HepG2 (cell line): Measurements from ENCODE around the gene BRAF. TPM values are rescaled to one million over a fixed set of nuclear protein-coding genes. Genes with fewer than 3 reads are reported as not detected.

Experiments
- ATAC-seq: fragments of 200-7000 bp; cut with Tn5 transposase; 3 replicates; pipeline ENCODE4 v1.9.1; 2020; ENCODE audit warnings: mild to moderate bottlenecking, moderate library complexity
- BruUV-seq: library from RNA; stranded (reverse); fragments of 400-500 nt; replicated peaks from 2 replicates; lab custom pipeline; 2021; lab: Mats Ljungman, UMichigan
- CTCF ChIA-PET: fragments of 300-600 bp; formaldehyde crosslinking; extraction: SDS; loops from one replicate; lab custom pipeline; 2021; ENCODE audit warnings: low total read pairs, inconsistent platforms, low intra/inter-chr PET ratio; lab: Yijun Ruan, JAX
- POLR2A ChIA-PET: fragments of 350-600 bp; sonication (Branson Sonifier 250); formaldehyde crosslinking; loops from one replicate; lab custom pipeline; 2020; ENCODE audit warnings: antibody characterized with exemption, inconsistent platforms; lab: Yijun Ruan, JAX
- DNase-seq: peaks from one replicate; pipeline ENCODE4 v3.0.0-alpha.2; 2015; ENCODE audit warnings: low spot score
- FAIRE-seq: peaks from 3 replicates; lab custom pipeline; 2011; peaks lifted over from hg19 to GRCh38; lab: Jason Lieb, UNC
- H2AFZ ChIP-seq: one replicate; pipeline ENCODE4 v1.6.1; 2011; ENCODE audit warnings: low read length, inconsistent platforms
- H3K27ac ChIP-seq: fragments of 300-600 bp; 3 replicates; pipeline ENCODE4 v1.8.0; 2011; ENCODE audit warnings: mixed run types, mild to moderate bottlenecking, mixed read lengths, low read length, inconsistent platforms; ENCODE audit not compliant: insufficient read depth; ENCODE audit errors: extremely low read length
- H3K27me3 ChIP-seq, 2 experiments: fragments of 200-600 bp in 1 of 2; 2 replicates in 1 of 2; 3 replicates in 1 of 2; pipeline versions ENCODE4 v1.6.0 to v1.8.0; 2011; ENCODE audit warnings: low read length in 2 of 2, mild to moderate bottlenecking in 2 of 2, moderate library complexity in 2 of 2, inconsistent platforms in 1 of 2; ENCODE audit not compliant: insufficient read depth in 2 of 2, control insufficient read depth in 1 of 2
- H3K36me3 ChIP-seq, 2 experiments: fragments of 200-600 bp in 1 of 2; replicated peaks in 1 of 2; 2 replicates in 1 of 2; 3 replicates in 1 of 2; pipeline versions ENCODE4 v1.5.1 to v1.8.0; 2011; ENCODE audit warnings: low read length in 2 of 2, inconsistent platforms in 1 of 2; ENCODE audit not compliant: insufficient read depth in 2 of 2, control insufficient read depth in 1 of 2
- H3K4me1 ChIP-seq: 2 replicates; pipeline ENCODE4 v1.5.1; 2012; ENCODE audit warnings: low read length, inconsistent platforms; ENCODE audit not compliant: insufficient read depth
- H3K4me2 ChIP-seq: 2 replicates; pipeline ENCODE4 v1.6.0; 2011; ENCODE audit warnings: low read depth, low read length, inconsistent platforms
- H3K4me3 ChIP-seq, 3 experiments: fragments of 200-600 bp in 1 of 3; sonication (generic), shearing (Covaris generic) in 1 of 3; replicated peaks in 1 of 3; 2 replicates each; pipeline ENCODE4 v1.5.1; 2011 to 2016; ENCODE audit warnings: low read length in 3 of 3, inconsistent platforms in 2 of 3, low read depth in 2 of 3, mild to moderate bottlenecking in 2 of 3, control low read depth in 1 of 3, mixed read lengths in 1 of 3; ENCODE audit not compliant: insufficient read depth in 1 of 3
- H3K79me2 ChIP-seq: one replicate; pipeline ENCODE4 v1.6.1; 2011; ENCODE audit warnings: low read length, inconsistent platforms; ENCODE audit not compliant: insufficient read depth
- H3K9ac ChIP-seq: 2 replicates; pipeline ENCODE4 v1.6.0; 2011; ENCODE audit warnings: mild to moderate bottlenecking, low read depth, low read length, inconsistent platforms; ENCODE audit not compliant: insufficient read depth
- H3K9me3 ChIP-seq: 2 replicates; pipeline ENCODE4 v1.5.1; 2012; ENCODE audit warnings: mild to moderate bottlenecking, low read length
- H4K20me1 ChIP-seq: 2 replicates; pipeline ENCODE4 v1.6.0; 2011; ENCODE audit warnings: inconsistent platforms, mild to moderate bottlenecking, low read length, moderate library complexity; ENCODE audit not compliant: insufficient read depth
- ATF7 ChIP-seq, 2 experiments: fragments of 450-650 bp in 1 of 2; sonication (generic) in 1 of 2; formaldehyde crosslinking in 1 of 2; IDR thresholded peaks; 2 replicates each; pipeline versions ENCODE4 v1.4.0 to v1.6.1; 2016 to 2020; ENCODE audit warnings: antibody characterized with exemption in 1 of 2, mild to moderate bottlenecking in 1 of 2, missing genetic modification reagents in 1 of 2
- CEBPB ChIP-seq: IDR thresholded peaks from 2 replicates; pipeline ENCODE4 v1.6.1; 2011; ENCODE audit warnings: low read depth, low read length, improper control_type of control experiment, borderline replicate concordance
- DRAP1 ChIP-seq: IDR thresholded peaks from 2 replicates; pipeline ENCODE4 v1.6.1; 2016; ENCODE audit warnings: missing genetic modification reagents, missing compliant biosample characterization
- GTF3A ChIP-seq: sonication (generic); formaldehyde crosslinking; conservative IDR thresholded peaks from 2 replicates; pipeline ENCODE4 v1.4.0; 2020; ENCODE audit warnings: mild to moderate bottlenecking, missing genetic modification reagents
- HDAC2 ChIP-seq: sonication (generic); formaldehyde crosslinking; IDR thresholded peaks from 2 replicates; pipeline ENCODE4 v1.4.0; 2020; ENCODE audit warnings: missing genetic modification reagents
- JUND ChIP-seq: sonication (generic); formaldehyde crosslinking; IDR thresholded peaks from 2 replicates; pipeline ENCODE4 v1.8.0; 2022; ENCODE audit warnings: mild to moderate bottlenecking, missing genetic modification reagents
- NFE2 ChIP-seq: sonication (generic); formaldehyde crosslinking; IDR thresholded peaks from 2 replicates; pipeline ENCODE4 v1.4.0; 2020; ENCODE audit warnings: missing genetic modification reagents
- SAP130 ChIP-seq: IDR thresholded peaks from 2 replicates; pipeline ENCODE4 v1.6.1; 2016; ENCODE audit warnings: low read depth
- ZBTB34 ChIP-seq: sonication (generic); formaldehyde crosslinking; IDR thresholded peaks from 2 replicates; pipeline ENCODE4 v1.8.0; 2022; ENCODE audit warnings: mild to moderate bottlenecking, missing genetic modification reagents
- ZGPAT ChIP-seq: IDR thresholded peaks from 2 replicates; pipeline ENCODE4 v1.6.1; 2016; ENCODE audit warnings: mild to moderate bottlenecking
- ZNF614 ChIP-seq: IDR thresholded peaks from 2 replicates; pipeline ENCODE4 v1.6.1; 2018; ENCODE audit warnings: missing biosample characterization, missing genetic modification reagents, inconsistent platforms, borderline replicate concordance
- ZNF766 ChIP-seq: sonication (generic); formaldehyde crosslinking; IDR thresholded peaks from 2 replicates; pipeline ENCODE4 v1.5.0; 2020; ENCODE audit warnings: missing genetic modification reagents, borderline replicate concordance
- WGBS: methylation state at CpG from one replicate; pipeline ENCODE4 v1.1.6; 2017; ENCODE audit warnings: low lambda C conversion rate; 5-methylcytosine and 5-hydroxymethylcytosine counted together
- in situ Hi-C: cut with HindIII; loops from 2 replicates; pipeline ENCODE4 v1.10.0; 2017; ENCODE audit warnings: low pct_unique_long_range_greater_than_20kb; ENCODE audit not compliant: extremely low pct_ligation_motif_present
- intact Hi-C: fragments of 100-400 bp; cut with micrococcal nuclease; formaldehyde crosslinking; loops from one replicate; pipeline ENCODE4 v1.10.0; 2022; ENCODE audit not compliant: unreplicated experiment
- polyA plus RNA-seq, 8 experiments: library from polyadenylated mRNA; depleted of rRNA in 3 of 8; stranded (reverse) in 7 of 8; unstranded in 1 of 8; fragments of >200 nt; fragmentation: Illumina TruSeq in 4 of 8; extraction: Trizol in 4 of 8; gene quantifications; 2 replicates each; pipeline versions ENCODE4 v1.2.1 to v1.2.3, GENCODE V29; 2011 to 2016; ENCODE audit warnings: low read depth in 4 of 8, missing spikeins in 1 of 8, mixed read lengths in 1 of 8; ENCODE audit not compliant: insufficient read depth in 1 of 8
- total RNA-seq, 5 experiments: library from RNA; depleted of rRNA; stranded (reverse); fragments of >200 nt; fragmentation: Illumina TruSeq; extraction: Trizol; gene quantifications; 2 replicates each; pipeline ENCODE4 v1.2.3, GENCODE V29; 2016; ENCODE audit warnings: low read depth in 1 of 5

BRAF gene
- total and polyA plus RNA-seq, 2 of the 13 experiments (the other 11 are each of a cell fraction or from before 2014, with no cell fraction given): 12.5 to 13.4 TPM

GRCh38 chr7:140866926-140867325 lies 57.8 kb downstream of the BRAF start:
- FAIRE-seq: no peak
- no peak overlapping the region for H2AFZ ChIP-seq
- peak; percentile 13; the same call in 1 of the 2 replicates for TF ChIP-seq CEBPB
- no peak for TF ChIP-seq ZGPAT (CRISPR knock-in tag)
- ChIA-PET POLR2A (no interaction called here), CTCF (no interaction called here)
- ATAC-seq: no peak
- no peaks in the 10 kb centered on the region for H4K20me1 ChIP-seq
- no peaks in the 10 kb centered on the region for H3K27me3 ChIP-seq
- no peak overlapping the region for H3K27ac ChIP-seq
- H3K4me1 ChIP-seq: peaks cover 13% of the 10 kb centered on the region
- DNase-seq: no peak
- no peaks in the 10 kb centered on the region for H3K9me3 ChIP-seq
- H3K4me2 ChIP-seq: no peak overlapping the region
- intact Hi-C loops (no loop called here), in situ Hi-C loops (no loop called here)
- peaks cover 31% of the 10 kb centered on the region for H3K79me2 ChIP-seq
- H3K9ac ChIP-seq: no peak overlapping the region
- H3K4me3 ChIP-seq: no peak overlapping the region
- no TSS peak for BruUV-seq
- no peaks in the 10 kb centered on the region for H3K36me3 ChIP-seq

- Histone ChIP-seq H3K9me3 (no peaks in the 10 kb centered on the region), H2AFZ (no peak overlapping the region), H3K4me1 (peaks cover 13% of the 10 kb centered on the region), H3K27ac (no peak overlapping the region), H3K4me3 (no peak overlapping the region), H3K9ac (no peak overlapping the region), H3K4me2 (no peak overlapping the region), H3K79me2 (peaks cover 34% of the 10 kb centered on the region), H3K27me3 (no peaks in the 10 kb centered on the region), H3K36me3 (no peaks in the 10 kb centered on the region), H4K20me1 (0 out of 2 replicates have a peak, but pooled peaks cover 2% of the 10 kb centered on the region)
- no peak for DNase-seq
- no TSS peak for BruUV-seq
- ChIA-PET CTCF (no interaction called here), POLR2A (no interaction called here)
- FAIRE-seq: no peak
- in situ Hi-C loops: no loop called here
- no peak for TF ChIP-seq ZNF766 (CRISPR knock-in tag)
- no peak for TF ChIP-seq DRAP1 (CRISPR knock-in tag)
- no peak for TF ChIP-seq ZBTB34 (CRISPR knock-in tag)
- TF ChIP-seq HDAC2 (CRISPR knock-in tag): no peak
- TF ChIP-seq SAP130 (CRISPR knock-in tag): no peak
- no peak for TF ChIP-seq JUND
- TF ChIP-seq ZNF614 (CRISPR knock-in tag): no peak
- no peak for TF ChIP-seq ATF7 (IDR thresholded peaks at IDR 0.05)
- TF ChIP-seq ATF7 (CRISPR knock-in tag; IDR thresholded peaks at IDR 0.05): no peak
- no peak for TF ChIP-seq NFE2 (CRISPR knock-in tag)
- TF ChIP-seq GTF3A (CRISPR knock-in tag): no peak
- intact Hi-C loops: no loop called here
- 93% methylated on average over 3 of the region's 3 CpGs for WGBS
- no peak for ATAC-seq
Measured at GRCh38 chr7:140864732-140865131, 60.0 kb downstream of the BRAF start.
